HUES6 (cell line): ENCODE measurements around the gene CBLC.

Source experiments
- H3K27ac ChIP-seq: 2 replicates; pipeline ENCODE4 v1.7.0; 2013; ENCODE audit warnings: low read depth, mild to moderate bottlenecking, low read length, inconsistent platforms
- H3K27me3 ChIP-seq: 2 replicates; pipeline ENCODE4 v1.6.1; 2013; ENCODE audit warnings: low read length; ENCODE audit not compliant: control insufficient read depth, insufficient read depth
- H3K36me3 ChIP-seq: 2 replicates; pipeline ENCODE4 v1.6.1; 2013; ENCODE audit warnings: low read length; ENCODE audit not compliant: control insufficient read depth, insufficient read depth
- H3K4me1 ChIP-seq: 2 replicates; pipeline ENCODE4 v1.6.1; 2013; ENCODE audit warnings: low read length; ENCODE audit not compliant: control insufficient read depth, insufficient read depth
- H3K4me3 ChIP-seq: 2 replicates; pipeline ENCODE4 v1.5.1; 2013; ENCODE audit warnings: low read depth, low read length
- H3K9ac ChIP-seq: one replicate; pipeline ENCODE4 v1.6.1; 2013; ENCODE audit warnings: mild to moderate bottlenecking, low read length
- H3K9me3 ChIP-seq: 2 replicates; pipeline ENCODE4 v1.6.1; 2013; ENCODE audit warnings: low read depth, low read length; ENCODE audit not compliant: control insufficient read depth, insufficient read depth

The CBLC gene

GRCh38 chr19:44814517-44814916, 36.8 kb downstream of the CBLC start:
- H3K27ac ChIP-seq = no peak overlapping the region
- H3K27me3 ChIP-seq = peaks cover 3% of the 10 kb centered on the region; the same call in 1 of the 2 replicates
- no peak overlapping the region for H3K9ac ChIP-seq
- H3K4me3 ChIP-seq = no peak overlapping the region
- peaks cover 46% of the 10 kb centered on the region for H3K36me3 ChIP-seq
- peaks cover 10% of the 10 kb centered on the region for H3K4me1 ChIP-seq
- no peaks in the 10 kb centered on the region for H3K9me3 ChIP-seq

GRCh38 chr19:44816301-44816700, 38.6 kb downstream of the CBLC start:
- Histone ChIP-seq H3K9ac (no peak overlapping the region), H3K27ac (no peak overlapping the region), H3K36me3 (peaks cover 51% of the 10 kb centered on the region), H3K27me3 (peaks cover 3% of the 10 kb centered on the region; the same call in 1 of the 2 replicates), H3K4me1 (no peaks in the 10 kb centered on the region), H3K9me3 (no peaks in the 10 kb centered on the region), H3K4me3 (no peak overlapping the region)

GRCh38 chr19:44817725-44818465, 40.2 kb downstream of the CBLC start:
- H3K36me3 ChIP-seq = peaks cover 44% of the 10 kb centered on the region
- no peak overlapping the region for H3K4me3 ChIP-seq
- H3K27ac ChIP-seq = no peak overlapping the region
- no peaks in the 10 kb centered on the region for H3K4me1 ChIP-seq
- peaks cover 3% of the 10 kb centered on the region; the same call in 1 of the 2 replicates for H3K27me3 ChIP-seq
- no peaks in the 10 kb centered on the region for H3K9me3 ChIP-seq
- H3K9ac ChIP-seq = no peak overlapping the region

GRCh38 chr19:44818466-44819031, 40.9 kb downstream of the CBLC start:
- Histone ChIP-seq H3K36me3 (peaks cover 39% of the 10 kb centered on the region), H3K9me3 (no peaks in the 10 kb centered on the region), H3K4me3 (no peak overlapping the region), H3K4me1 (0 out of 2 replicates have a peak, but pooled peaks cover 2% of the 10 kb centered on the region), H3K27ac (no peak overlapping the region), H3K27me3 (peaks cover 3% of the 10 kb centered on the region; the same call in 1 of the 2 replicates), H3K9ac (no peak overlapping the region)

- Histone ChIP-seq H3K4me1 (0 out of 2 replicates have a peak, but pooled peaks cover 2% of the 10 kb centered on the region), H3K4me3 (no peak overlapping the region), H3K27ac (no peak overlapping the region), H3K9ac (no peak overlapping the region), H3K36me3 (peaks cover 31% of the 10 kb centered on the region), H3K9me3 (no peaks in the 10 kb centered on the region), H3K27me3 (peaks cover 3% of the 10 kb centered on the region)
Measured at GRCh38 chr19:44819246-44819832, 41.6 kb downstream of the CBLC start.

- H3K27ac ChIP-seq = no peak overlapping the region
- no peak overlapping the region for H3K9ac ChIP-seq
- H3K4me1 ChIP-seq = 0 out of 2 replicates have a peak, but pooled peaks cover 2% of the 10 kb centered on the region
- H3K4me3 ChIP-seq = no peak overlapping the region
- no peaks in the 10 kb centered on the region for H3K9me3 ChIP-seq
- H3K27me3 ChIP-seq = peaks cover 8% of the 10 kb centered on the region
- H3K36me3 ChIP-seq = peaks cover 18% of the 10 kb centered on the region
Measured at GRCh38 chr19:44820648-44821609, 43.2 kb downstream of the CBLC start.

- Histone ChIP-seq H3K9me3 (no peaks in the 10 kb centered on the region), H3K9ac (no peak overlapping the region), H3K27me3 (peaks cover 18% of the 10 kb centered on the region), H3K27ac (no peak overlapping the region), H3K4me3 (no peak overlapping the region), H3K4me1 (0 out of 2 replicates have a peak, but pooled peaks cover 2% of the 10 kb centered on the region), H3K36me3 (peaks cover 18% of the 10 kb centered on the region)
Measured at GRCh38 chr19:44822177-44822576, 44.5 kb downstream of the CBLC start.

GRCh38 chr19:44822670-44823372, 45.1 kb downstream of the CBLC start:
- no peaks in the 10 kb centered on the region for H3K9me3 ChIP-seq
- H3K36me3 ChIP-seq = peaks cover 18% of the 10 kb centered on the region
- 0 out of 2 replicates have a peak, but pooled peaks cover 2% of the 10 kb centered on the region for H3K4me1 ChIP-seq
- no peak overlapping the region for H3K9ac ChIP-seq
- H3K27ac ChIP-seq = no peak overlapping the region
- no peak overlapping the region for H3K4me3 ChIP-seq
- peaks cover 20% of the 10 kb centered on the region for H3K27me3 ChIP-seq

- Histone ChIP-seq H3K27ac (no peak overlapping the region), H3K36me3 (peaks cover 18% of the 10 kb centered on the region), H3K4me3 (no peak overlapping the region), H3K27me3 (peaks cover 17% of the 10 kb centered on the region), H3K4me1 (0 out of 2 replicates have a peak, but pooled peaks cover 2% of the 10 kb centered on the region), H3K9ac (no peak overlapping the region), H3K9me3 (no peaks in the 10 kb centered on the region)
Measured at GRCh38 chr19:44823373-44823698, 45.6 kb downstream of the CBLC start.

- no peaks in the 10 kb centered on the region for H3K9me3 ChIP-seq
- H3K4me3 ChIP-seq = no peak overlapping the region
- H3K36me3 ChIP-seq = peaks cover 5% of the 10 kb centered on the region; the same call in 1 of the 2 replicates
- no peak overlapping the region for H3K9ac ChIP-seq
- H3K27me3 ChIP-seq = peaks cover 17% of the 10 kb centered on the region
- H3K4me1 ChIP-seq = 0 out of 2 replicates have a peak, but pooled peaks cover 2% of the 10 kb centered on the region
- H3K27ac ChIP-seq = no peak overlapping the region
Measured at GRCh38 chr19:44824761-44825160, 47.1 kb downstream of the CBLC start.
